GM18517 (cell line): ENCODE results near the gene IFNL4.
"Not testable (repeated sequence)": the region's sequence is repeated elsewhere in the genome, so short reads cannot be mapped to it uniquely, and the experiment has no call there.

ENCODE experiments used
- ATAC-seq: cut with Tn5 transposase; IDR thresholded peaks from one replicate; pipeline ENCODE4 v1.9.1; 2021; ENCODE audit warnings: mild to moderate bottlenecking, moderate library complexity; ENCODE audit not compliant: unreplicated experiment

IFNL4 gene

GRCh38 chr19:39248806-39249205 lies at the start of gene IFNL4:
Gene IFNL4, minus strand, starts transcription at chr19:39248856.
- ATAC-seq = no peak

- no peak for ATAC-seq
Measured at GRCh38 chr19:39297931-39298634, 49.4 kb upstream of the IFNL4 start.

GRCh38 chr19:39296906-39297305 lies 48.2 kb upstream of the IFNL4 start:
- no peak for ATAC-seq

- ATAC-seq = no peak
Measured at GRCh38 chr19:39296055-39296645, 47.5 kb upstream of the IFNL4 start, which contains the start of gene IFNL1. Gene IFNL1, plus strand, starts transcription at chr19:39296407. Its CDS starts 15 bp downstream, at chr19:39296422.

- ATAC-seq = no peak
Measured at GRCh38 chr19:39293394-39293793, 44.7 kb upstream of the IFNL4 start.

GRCh38 chr19:39284032-39284431 lies 35.4 kb upstream of the IFNL4 start:
- no peak for ATAC-seq

GRCh38 chr19:39282021-39282420 lies 33.4 kb upstream of the IFNL4 start:
- no peak for ATAC-seq

- no peak for ATAC-seq
Measured at GRCh38 chr19:39277598-39277997, 28.9 kb upstream of the IFNL4 start.

GRCh38 chr19:39276740-39277139 lies 28.1 kb upstream of the IFNL4 start:
- ATAC-seq = no peak

- no peak for ATAC-seq
Measured at GRCh38 chr19:39275578-39275977, 26.9 kb upstream of the IFNL4 start.

GRCh38 chr19:39273859-39274258 lies 25.2 kb upstream of the IFNL4 start:
- not testable (repeated sequence) for ATAC-seq

GRCh38 chr19:39270036-39270871 lies 21.6 kb upstream of the IFNL4 start:
- ATAC-seq = no peak

- ATAC-seq = not testable (repeated sequence)
Measured at GRCh38 chr19:39269369-39269768, 20.7 kb upstream of the IFNL4 start.

- ATAC-seq = not testable (repeated sequence)
Measured at GRCh38 chr19:39268531-39269223, 20.0 kb upstream of the IFNL4 start.

- not testable (repeated sequence) for ATAC-seq
Measured at GRCh38 chr19:39268085-39268484, 19.4 kb upstream of the IFNL4 start, which contains the start of gene IFNL2. Gene IFNL2, plus strand, starts transcription at chr19:39268396. Its CDS starts 173 bp downstream, at chr19:39268569.

- ATAC-seq = no peak
Measured at GRCh38 chr19:39265321-39265916, 16.8 kb upstream of the IFNL4 start.

GRCh38 chr19:39264306-39265290 lies 15.9 kb upstream of the IFNL4 start:
- ATAC-seq = no peak

- ATAC-seq = no peak
Measured at GRCh38 chr19:39263912-39264305, 15.3 kb upstream of the IFNL4 start.

- no peak for ATAC-seq
Measured at GRCh38 chr19:39262496-39262895, 13.8 kb upstream of the IFNL4 start.
